Stimulated activated CD8-positive, alpha-beta memory T cell treated with anti-CD3 and anti-CD28 coated beads, Interleukin-2, amount 100 ng/mL, for 1 hour (primary cell): Measurements from ENCODE around the gene SYNGR1.
"Not testable (repeated sequence)": the region's sequence is repeated elsewhere in the genome, so short reads cannot be mapped to it uniquely, and the experiment has no call there.

Experiments
- DNase-seq, 2 donors: peaks; one replicate each; pipeline ENCODE4 v3.0.0-alpha.2; 2020; ENCODE audit warnings: low read depth in 2 of 2

The SYNGR1 gene

GRCh38 chr22:39351689-39352214, 2.0 kb downstream of the SYNGR1 start:
- DNase-seq: no peak

- DNase-seq: no peak
Observed at GRCh38 chr22:39352306-39352891, 2.6 kb downstream of the SYNGR1 start.

GRCh38 chr22:39353346-39353745, 3.6 kb downstream of the SYNGR1 start:
- no peak for DNase-seq

GRCh38 chr22:39355080-39355479, 5.3 kb downstream of the SYNGR1 start:
- DNase-seq: no peak

GRCh38 chr22:39355805-39356204, 6.0 kb downstream of the SYNGR1 start:
- not testable (repeated sequence) for DNase-seq

GRCh38 chr22:39356464-39356863, 6.7 kb downstream of the SYNGR1 start:
- no peak for DNase-seq

GRCh38 chr22:39357110-39358108, 7.6 kb downstream of the SYNGR1 start:
- not testable (repeated sequence) for DNase-seq

- not testable (repeated sequence) for DNase-seq
Observed at GRCh38 chr22:39358197-39358596, 8.4 kb downstream of the SYNGR1 start.

- no peak for DNase-seq
Observed at GRCh38 chr22:39359659-39360195, 9.9 kb downstream of the SYNGR1 start.

- no peak for DNase-seq
Observed at GRCh38 chr22:39360242-39360641, 10.5 kb downstream of the SYNGR1 start.

GRCh38 chr22:39360674-39361413, 11.1 kb downstream of the SYNGR1 start:
- no peak for DNase-seq

- no peak for DNase-seq
Observed at GRCh38 chr22:39361496-39361895, 11.7 kb downstream of the SYNGR1 start.

- DNase-seq: no peak
Observed at GRCh38 chr22:39362271-39362670, 12.5 kb downstream of the SYNGR1 start.

GRCh38 chr22:39362932-39363331, 13.1 kb downstream of the SYNGR1 start:
- no peak for DNase-seq

GRCh38 chr22:39363751-39364515, 14.1 kb downstream of the SYNGR1 start:
- no peak for DNase-seq

GRCh38 chr22:39364714-39365491, 15.1 kb downstream of the SYNGR1 start:
- DNase-seq: no peak

- DNase-seq: no peak
Observed at GRCh38 chr22:39365492-39365780, 15.6 kb downstream of the SYNGR1 start.

GRCh38 chr22:39367035-39367434, 17.2 kb downstream of the SYNGR1 start:
- no peak for DNase-seq

- DNase-seq: no peak
Observed at GRCh38 chr22:39368461-39368911, 18.7 kb downstream of the SYNGR1 start.

GRCh38 chr22:39369186-39369585, 19.4 kb downstream of the SYNGR1 start:
- no peak for DNase-seq
